GM10847 (cell line): ENCODE data around the gene FRS2.

Experiments used
- POLR2A ChIP-seq: IDR thresholded peaks from 2 replicates; pipeline ENCODE4 v1.6.1; 2011; ENCODE audit not compliant: insufficient read length; ENCODE audit errors: extremely low read depth

Gene FRS2

GRCh38 chr12:69479675-69480074, 9.5 kb downstream of the FRS2 start:
- TF ChIP-seq POLR2A: no peak

GRCh38 chr12:69480698-69481097, 10.5 kb downstream of the FRS2 start:
- no peak for TF ChIP-seq POLR2A

- no peak for TF ChIP-seq POLR2A
Observed at GRCh38 chr12:69481133-69481532, 10.9 kb downstream of the FRS2 start.

- no peak for TF ChIP-seq POLR2A
Observed at GRCh38 chr12:69483700-69484099, 13.5 kb downstream of the FRS2 start.

GRCh38 chr12:69484428-69484827, 14.2 kb downstream of the FRS2 start:
- no peak for TF ChIP-seq POLR2A

- TF ChIP-seq POLR2A: no peak
Observed at GRCh38 chr12:69490920-69491643, 20.9 kb downstream of the FRS2 start.

- no peak for TF ChIP-seq POLR2A
Observed at GRCh38 chr12:69492739-69493138, 22.6 kb downstream of the FRS2 start.

GRCh38 chr12:69495071-69495470, 24.9 kb downstream of the FRS2 start:
- no peak for TF ChIP-seq POLR2A

- no peak for TF ChIP-seq POLR2A
Observed at GRCh38 chr12:69497308-69498026, 27.3 kb downstream of the FRS2 start.

GRCh38 chr12:69500631-69501030, 30.4 kb downstream of the FRS2 start:
- TF ChIP-seq POLR2A: no peak

- no peak for TF ChIP-seq POLR2A
Observed at GRCh38 chr12:69501154-69501895, 31.1 kb downstream of the FRS2 start.

- TF ChIP-seq POLR2A: no peak
Observed at GRCh38 chr12:69502345-69503081, 32.3 kb downstream of the FRS2 start.

- no peak for TF ChIP-seq POLR2A
Observed at GRCh38 chr12:69508091-69508490, 37.9 kb downstream of the FRS2 start.

GRCh38 chr12:69508621-69509020, 38.4 kb downstream of the FRS2 start:
- TF ChIP-seq POLR2A: no peak

- no peak for TF ChIP-seq POLR2A
Observed at GRCh38 chr12:69509308-69509736, 39.1 kb downstream of the FRS2 start.
